Measurements from ENCODE around the gene DCD. TPM values are rescaled to one million over a fixed set of nuclear protein-coding genes. Genes with fewer than 3 reads are reported as not detected.

DCD gene
- total RNA-seq, 1 donor from 2014 or later = not detected

GRCh38 chr12:54653025-54653424, 4.9 kb upstream of the DCD start:
- Mint-ChIP-seq H3K9me3 (ENCODE audit: unreplicated experiment) (no peaks in the 10 kb centered on the region), H3K4me3 (ENCODE audit: unreplicated experiment) (no peak overlapping the region), H3K27me3 (ENCODE audit: unreplicated experiment) (peaks cover 4% of the 10 kb centered on the region), H3K4me1 (ENCODE audit: unreplicated experiment) (no peaks in the 10 kb centered on the region), H3K36me3 (ENCODE audit: unreplicated experiment) (no peaks in the 10 kb centered on the region), H3K27ac (ENCODE audit: unreplicated experiment) (no peak overlapping the region)
- DNase-seq (ENCODE audit: extremely low spot score, unreplicated experiment) = no peak
- no peak for TF ChIP-seq CTCF (IDR thresholded peaks at IDR 0.05)

- Mint-ChIP-seq H3K27ac (ENCODE audit: unreplicated experiment) (no peak overlapping the region), H3K4me3 (ENCODE audit: unreplicated experiment) (no peak overlapping the region), H3K4me1 (ENCODE audit: unreplicated experiment) (no peaks in the 10 kb centered on the region), H3K27me3 (ENCODE audit: unreplicated experiment) (peaks cover 2% of the 10 kb centered on the region), H3K9me3 (ENCODE audit: unreplicated experiment) (no peaks in the 10 kb centered on the region), H3K36me3 (ENCODE audit: unreplicated experiment) (no peaks in the 10 kb centered on the region)
- TF ChIP-seq CTCF (IDR thresholded peaks at IDR 0.05) = no peak
- DNase-seq (ENCODE audit: extremely low spot score, unreplicated experiment) = no peak
Observed at GRCh38 chr12:54650889-54651288, 2.7 kb upstream of the DCD start.

- no peak for TF ChIP-seq CTCF (IDR thresholded peaks at IDR 0.05)
- Mint-ChIP-seq H3K9me3 (ENCODE audit: unreplicated experiment) (no peaks in the 10 kb centered on the region), H3K27ac (ENCODE audit: unreplicated experiment) (no peak overlapping the region), H3K4me1 (ENCODE audit: unreplicated experiment) (no peaks in the 10 kb centered on the region), H3K4me3 (ENCODE audit: unreplicated experiment) (no peak overlapping the region), H3K27me3 (ENCODE audit: unreplicated experiment) (peaks cover 2% of the 10 kb centered on the region), H3K36me3 (ENCODE audit: unreplicated experiment) (no peaks in the 10 kb centered on the region)
- DNase-seq (ENCODE audit: extremely low spot score, unreplicated experiment) = no peak
Observed at GRCh38 chr12:54650409-54650808, 2.2 kb upstream of the DCD start.

- TF ChIP-seq CTCF (IDR thresholded peaks at IDR 0.05) = no peak
- Mint-ChIP-seq H3K4me3 (ENCODE audit: unreplicated experiment) (no peak overlapping the region), H3K27ac (ENCODE audit: unreplicated experiment) (no peak overlapping the region), H3K9me3 (ENCODE audit: unreplicated experiment) (no peaks in the 10 kb centered on the region), H3K27me3 (ENCODE audit: unreplicated experiment) (peaks cover 2% of the 10 kb centered on the region), H3K36me3 (ENCODE audit: unreplicated experiment) (no peaks in the 10 kb centered on the region), H3K4me1 (ENCODE audit: unreplicated experiment) (no peaks in the 10 kb centered on the region)
- no peak for DNase-seq (ENCODE audit: extremely low spot score, unreplicated experiment)
Observed at GRCh38 chr12:54649825-54650224, 1.7 kb upstream of the DCD start.

GRCh38 chr12:54641554-54641953, 6.6 kb downstream of the DCD start:
- no peaks in the 10 kb centered on the region for H3K27me3 Mint-ChIP-seq (ENCODE audit: unreplicated experiment)
- H3K4me1 Mint-ChIP-seq (ENCODE audit: unreplicated experiment) = no peaks in the 10 kb centered on the region
- no peaks in the 10 kb centered on the region for H3K36me3 Mint-ChIP-seq (ENCODE audit: unreplicated experiment)
- no peak overlapping the region for H3K4me3 Mint-ChIP-seq (ENCODE audit: unreplicated experiment)
- H3K9me3 Mint-ChIP-seq (ENCODE audit: unreplicated experiment) = no peaks in the 10 kb centered on the region
- H3K27ac Mint-ChIP-seq (ENCODE audit: unreplicated experiment) = no peak overlapping the region
- no peak for DNase-seq (ENCODE audit: extremely low spot score, unreplicated experiment)
- TF ChIP-seq CTCF (IDR thresholded peaks at IDR 0.05) = no peak
